ENCODE results near the gene CAMTA1.
"Not testable (repeated sequence)": the region's sequence is repeated elsewhere in the genome, so short reads cannot be mapped to it uniquely, and the experiment has no call there.

The CAMTA1 gene

DNA sequence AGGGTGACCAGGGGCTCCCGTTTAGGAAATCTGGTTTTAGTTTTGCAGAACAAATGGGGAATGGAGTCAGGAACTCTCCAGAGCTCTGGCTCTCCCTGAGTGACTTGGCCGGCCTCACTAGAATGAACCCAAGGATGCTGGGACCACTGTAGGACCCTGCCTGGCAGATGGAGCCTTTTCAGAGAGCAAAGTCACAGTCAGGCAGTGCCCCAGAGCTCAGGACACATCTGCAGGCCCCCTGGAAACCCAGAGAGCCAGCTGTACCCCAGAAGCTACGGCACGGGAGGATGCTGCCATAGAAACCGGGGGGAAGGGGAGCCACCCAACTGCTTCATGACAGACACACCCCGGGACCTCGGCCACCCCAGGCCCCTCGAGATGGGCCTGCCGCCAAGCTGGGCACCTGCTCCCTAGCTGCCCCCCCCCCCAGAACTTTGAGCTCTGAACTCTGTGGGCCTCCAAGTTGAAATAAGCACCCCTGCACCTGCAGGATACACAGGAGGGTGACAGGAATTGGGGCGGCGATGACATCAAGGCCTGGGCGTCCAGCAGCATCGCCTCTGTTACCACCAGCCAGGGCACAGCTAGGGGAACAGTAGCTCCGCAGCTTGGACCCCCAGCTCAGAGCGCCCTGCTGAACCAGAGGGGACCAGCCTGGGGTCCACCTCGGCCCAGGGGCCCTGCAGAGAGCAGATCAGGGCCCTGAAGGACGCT is 894.1 kb downstream of the CAMTA1 start:
- DNase-seq (ENCODE audit: low spot score) = no peak

GRCh38 chr1:7679873-7680206 is 894.6 kb downstream of the CAMTA1 start:
- DNase-seq (ENCODE audit: low spot score) = no peak

DNA sequence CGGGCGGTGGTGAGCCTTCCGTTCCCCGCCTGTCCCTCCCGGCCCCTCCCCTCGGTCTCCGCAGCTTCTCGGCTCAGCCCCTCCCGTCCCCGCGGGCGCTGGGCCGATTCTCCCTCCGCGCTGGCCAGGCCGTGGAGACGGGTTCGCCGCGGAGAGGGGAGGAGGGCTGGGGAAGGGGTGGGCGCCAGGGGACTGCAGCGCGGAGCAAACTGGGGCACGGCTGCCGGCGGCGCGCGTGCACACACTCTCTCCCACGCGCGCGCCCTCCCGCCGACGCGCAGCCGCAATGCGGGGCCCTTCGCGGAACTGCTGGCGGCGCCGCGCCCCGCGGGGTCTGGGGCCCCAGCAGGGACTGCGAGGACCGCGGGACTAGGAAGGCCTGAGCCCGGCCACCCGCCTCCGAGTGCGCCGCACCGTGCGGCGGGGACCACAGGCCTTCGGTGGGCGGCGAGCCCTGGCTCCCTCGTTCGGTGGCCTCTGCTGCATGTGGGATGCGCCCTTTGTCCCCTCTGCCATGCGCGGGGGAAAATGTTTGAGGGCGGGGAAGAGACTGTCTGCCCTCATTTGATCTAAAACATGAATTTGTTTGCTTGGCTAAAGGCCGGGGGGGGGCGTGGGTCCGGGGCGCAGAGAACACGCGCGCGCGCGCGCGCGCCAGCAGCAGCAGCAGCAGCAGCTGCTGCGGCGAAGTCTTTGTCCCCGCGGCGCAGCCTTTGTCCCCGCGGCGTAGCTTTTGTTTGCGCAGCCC is 895.1 kb downstream of the CAMTA1 start:
- peak; percentile 77 for DNase-seq (ENCODE audit: low spot score)

GRCh38 chr1:7680955-7681268 is 895.7 kb downstream of the CAMTA1 start:
- no peak for DNase-seq (ENCODE audit: low spot score)

- DNase-seq (ENCODE audit: low spot score) = no peak
Observed at GRCh38 chr1:7681401-7681800, 896.1 kb downstream of the CAMTA1 start.

GRCh38 chr1:7683521-7683920 is 898.3 kb downstream of the CAMTA1 start:
- no peak for DNase-seq (ENCODE audit: low spot score)

DNA sequence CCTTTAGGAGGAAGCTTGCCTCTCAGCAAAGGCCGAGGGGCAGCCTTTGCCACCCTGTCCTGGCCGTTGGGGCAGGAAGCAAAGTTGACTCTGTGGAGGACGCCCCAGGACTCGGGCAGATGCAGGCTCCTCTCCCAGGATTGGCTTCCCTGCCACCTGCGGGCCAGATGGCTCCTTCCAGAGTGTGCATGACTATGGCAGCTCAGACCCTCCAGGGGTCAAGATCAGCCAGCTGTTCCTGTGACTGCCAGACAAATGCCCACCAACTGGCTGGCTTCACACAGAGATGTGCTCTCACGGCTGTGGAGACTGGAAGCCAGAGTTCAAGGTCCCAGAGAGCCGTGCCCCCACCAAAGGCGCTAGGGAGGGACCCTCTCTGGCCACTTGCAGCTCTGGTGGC is 898.9 kb downstream of the CAMTA1 start:
- no peak for DNase-seq (ENCODE audit: low spot score)

GRCh38 chr1:7684861-7685635 is 899.8 kb downstream of the CAMTA1 start:
- DNase-seq (ENCODE audit: low spot score) = no peak

GRCh38 chr1:7686301-7686850 is 901.1 kb downstream of the CAMTA1 start:
- DNase-seq (ENCODE audit: low spot score) = no peak

- DNase-seq (ENCODE audit: low spot score) = no peak
Observed at GRCh38 chr1:7687411-7687810, 902.2 kb downstream of the CAMTA1 start.

DNA sequence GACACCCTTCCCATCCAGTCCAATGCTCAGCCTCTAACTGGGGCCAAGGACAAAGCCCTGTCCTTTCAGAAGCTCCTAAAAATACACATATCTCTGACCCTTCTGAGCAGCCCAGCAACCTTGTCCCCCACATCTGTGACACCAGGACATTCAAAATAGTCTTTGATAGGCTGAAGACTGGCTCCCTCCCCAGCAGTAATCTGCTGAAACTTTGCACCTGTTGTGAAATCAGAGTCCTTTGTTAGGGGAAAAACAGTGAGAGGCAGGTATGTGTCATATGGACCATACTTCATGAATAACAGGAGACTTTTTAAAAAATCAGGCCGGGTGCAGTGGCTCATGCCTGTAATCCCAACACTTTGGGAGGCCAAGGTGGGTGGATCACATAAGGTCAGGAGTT is 903.4 kb downstream of the CAMTA1 start:
- DNase-seq (ENCODE audit: low spot score) = no peak

DNA sequence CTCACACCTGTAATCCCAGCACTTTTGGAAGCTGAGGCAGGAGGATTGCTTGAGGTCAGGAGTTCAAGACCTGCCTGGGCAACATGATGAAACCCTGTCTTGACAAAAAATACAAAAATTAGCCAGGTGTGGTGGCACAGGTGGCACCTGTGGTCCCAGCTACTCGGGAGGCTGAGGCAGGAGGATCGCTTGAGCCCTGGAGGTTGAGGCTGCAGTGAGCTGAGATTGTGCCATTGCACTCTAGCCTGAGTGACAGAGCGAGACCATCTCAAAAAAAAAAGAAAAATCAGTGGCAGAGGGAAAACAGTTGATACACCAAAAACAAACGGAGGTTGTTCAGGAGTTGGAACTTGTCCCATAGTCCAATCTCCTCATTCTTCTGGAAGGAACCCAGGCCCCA is 904.1 kb downstream of the CAMTA1 start:
- DNase-seq (ENCODE audit: low spot score) = not testable (repeated sequence)

GRCh38 chr1:7690076-7690475 is 904.8 kb downstream of the CAMTA1 start:
- DNase-seq (ENCODE audit: low spot score) = no peak

- DNase-seq (ENCODE audit: low spot score) = no peak
Observed at GRCh38 chr1:7690496-7691182, 905.4 kb downstream of the CAMTA1 start.

GRCh38 chr1:7691576-7691975 is 906.3 kb downstream of the CAMTA1 start:
- DNase-seq (ENCODE audit: low spot score) = no peak

- no peak for DNase-seq (ENCODE audit: low spot score)
Observed at GRCh38 chr1:7692005-7692404, 906.8 kb downstream of the CAMTA1 start.

DNA sequence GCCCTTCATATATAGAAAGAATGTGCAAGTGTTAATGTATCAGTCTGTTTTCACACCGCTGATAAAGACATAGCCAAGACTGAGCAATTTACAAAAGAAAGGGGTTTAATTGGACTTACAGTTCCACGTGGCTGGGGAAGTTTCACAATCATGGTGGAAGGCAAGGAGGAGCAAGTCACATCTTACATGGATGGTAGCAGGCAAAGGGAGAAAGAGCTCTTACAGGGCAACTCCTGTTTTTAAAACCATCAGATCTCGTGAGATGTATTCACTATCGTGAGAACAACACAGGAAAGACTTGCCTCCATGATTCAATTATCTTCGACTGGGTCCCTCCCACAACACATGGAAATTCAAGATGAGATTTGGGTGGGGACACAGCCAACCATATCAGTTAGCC is 907.8 kb downstream of the CAMTA1 start:
- DNase-seq (ENCODE audit: low spot score) = not testable (repeated sequence)

- DNase-seq (ENCODE audit: low spot score) = no peak
Observed at GRCh38 chr1:7693662-7694061, 908.4 kb downstream of the CAMTA1 start.

DNA sequence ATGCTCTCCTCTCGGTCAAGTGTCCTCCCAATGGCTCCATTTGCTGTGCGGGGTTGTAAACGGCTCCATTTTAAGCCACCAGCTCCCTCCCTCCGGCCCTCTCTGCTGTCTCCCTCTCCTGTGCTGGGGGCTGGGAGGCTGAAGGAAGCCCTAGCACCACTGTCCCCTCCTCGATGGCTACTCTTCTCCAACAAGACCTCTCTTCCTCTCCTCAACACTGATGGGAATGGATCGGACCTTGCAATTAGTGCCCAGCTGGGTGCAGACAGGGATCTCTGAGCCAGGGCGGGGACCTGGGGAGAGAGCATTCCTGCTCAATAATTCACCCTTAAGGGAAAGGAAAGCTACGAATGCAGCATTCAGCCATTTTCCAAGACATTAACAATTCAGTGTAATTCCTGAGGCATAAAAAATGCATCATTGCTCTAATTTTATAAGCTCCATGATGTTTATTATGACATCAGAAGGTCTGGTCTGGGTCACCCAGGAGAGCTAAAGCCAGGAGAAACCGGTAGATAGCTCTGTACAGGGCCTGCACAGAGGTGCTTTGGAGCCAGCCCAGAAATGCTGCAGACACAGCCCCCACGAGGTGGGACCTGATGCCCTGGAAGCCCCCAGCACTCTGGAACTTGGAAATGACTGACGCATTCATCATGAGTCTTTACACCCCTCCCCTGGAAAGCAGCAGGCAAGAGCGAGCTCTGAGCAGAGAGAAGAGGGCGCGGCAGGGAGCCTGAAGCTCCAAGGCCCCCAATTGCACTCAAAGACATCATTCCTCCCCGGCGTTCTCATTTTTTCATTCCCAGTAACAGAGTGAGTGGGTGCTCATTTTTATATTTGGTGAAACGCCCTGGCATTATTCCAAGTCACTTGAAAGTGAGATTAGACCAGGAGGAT is 909.6 kb downstream of the CAMTA1 start:
- DNase-seq (ENCODE audit: low spot score) = no peak

DNA sequence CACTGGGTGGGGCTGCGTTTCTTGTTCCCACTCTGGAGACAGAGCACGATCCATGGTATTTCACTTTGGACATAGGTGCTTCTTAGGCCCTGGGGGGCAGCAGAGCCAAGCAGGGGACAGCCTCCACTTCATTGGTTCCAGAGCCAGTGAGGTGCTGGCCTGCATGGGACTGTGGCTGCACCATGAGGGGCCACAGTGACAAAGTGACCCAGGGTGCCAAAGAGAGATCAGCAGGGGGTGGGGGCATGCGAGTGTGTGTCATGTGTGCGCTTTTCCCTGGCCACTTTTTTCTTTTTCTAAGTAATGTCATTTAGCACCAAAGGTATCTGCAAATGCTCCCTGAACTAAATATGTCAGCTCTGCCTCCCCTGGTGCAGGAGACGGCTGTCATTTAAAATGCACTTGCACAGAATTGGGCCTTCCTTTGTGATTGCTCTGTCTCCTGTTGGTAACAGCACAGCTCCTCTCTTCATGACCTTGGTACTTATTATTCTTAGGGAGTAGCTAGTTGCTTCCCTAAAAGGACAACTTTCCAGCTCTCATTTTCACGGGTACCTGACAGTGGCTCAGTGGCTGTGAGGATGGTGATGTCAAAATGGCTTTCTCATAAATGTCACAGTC is 910.4 kb downstream of the CAMTA1 start:
- no peak for DNase-seq (ENCODE audit: low spot score)

- DNase-seq (ENCODE audit: low spot score) = no peak
Observed at GRCh38 chr1:7698641-7699040, 913.4 kb downstream of the CAMTA1 start.

All from Ammon's horn (tissue), 1 donor.